ENCODE measurements around the gene PECR. TPM values are rescaled to one million over a fixed set of nuclear protein-coding genes. Genes with fewer than 3 reads are reported as not detected.

PECR gene
- total RNA-seq, 1 experiment from 2014 or later: 16.3 TPM

GRCh38 chr2:216016581-216016980 is 65.0 kb downstream of the PECR start:
- intact Hi-C loops (cut with micrococcal nuclease): no loop called here
- POLR2A ChIA-PET: no interaction called here

More at GRCh38 chr2:216016581-216016980, 65.0 kb downstream of the PECR start:
- H2AFZ ChIP-seq (ENCODE audit: low read depth, low read length, poor library complexity, severe bottlenecking): no peak overlapping the region
- RAD21 ChIA-PET (ENCODE audit: low non-redundant PET in 1 of 2, low total read pairs in 2 of 2, uncharacterized antibody in 2 of 2, unreplicated experiment in 2 of 2): no interaction called here
- BruUV-seq (replicated peaks): no TSS peak
- CTCF ChIA-PET: interaction anchor here (1.2 to 1.7 kb wide), 2 partner anchors 9 to 10 kb away, joined by 3 to 5 read pairs; no protein-coding TSS in a partner anchor
- H3K9me3 ChIP-seq (ENCODE audit: control insufficient read depth in 1 of 2, insufficient read depth in 1 of 2, low read depth in 1 of 2, low read length in 2 of 2): no peaks in the 10 kb centered on the region
- no peak overlapping the region for H3K27ac ChIP-seq (ENCODE audit: low read depth, low read length)
- DNase-seq (ENCODE audit: low read depth, low spot score) (no peak), ATAC-seq (no peak)
- no peak overlapping the region for H3K9ac ChIP-seq (ENCODE audit: low read length)
- H3K9me2 ChIP-seq (ENCODE audit: insufficient read depth): no peaks in the 10 kb centered on the region
- no peaks in the 10 kb centered on the region for H3K27me3 ChIP-seq (ENCODE audit: insufficient read depth, low read length)
- H3K4me2 ChIP-seq (ENCODE audit: low read length): no peak overlapping the region
- peaks cover 10 to 22% of the 10 kb centered on the region in 2 experiments; a peak in 3 of 4 replicates for H3K4me1 ChIP-seq (ENCODE audit: control insufficient read depth in 1 of 2, insufficient read depth in 2 of 2, low read length in 2 of 2)
- TF ChIP-seq CBX3 (IDR thresholded peaks at IDR 0.05; ENCODE audit: low read depth) (no peak), FOSL1 (IDR thresholded peaks at IDR 0.05; ENCODE audit: low read depth) (no peak), ZFX (IDR thresholded peaks at IDR 0.05) (no peak), ELF1 (IDR thresholded peaks at IDR 0.05; ENCODE audit: borderline replicate concordance, low read depth) (no peak), CEBPB (IDR thresholded peaks at IDR 0.05; ENCODE audit: low read depth) (no peak), YY1 (IDR thresholded peaks at IDR 0.05; ENCODE audit: extremely low read depth, insufficient replicate concordance, low read depth, low read length) (no peak), MAX (IDR thresholded peaks at IDR 0.05) (no peak), ZBTB33 (IDR thresholded peaks at IDR 0.05; ENCODE audit: extremely low read depth, insufficient replicate concordance, low read length) (no peak), POLR2A (IDR thresholded peaks at IDR 0.05; ENCODE audit: borderline replicate concordance, extremely low read depth, insufficient read depth, insufficient read length) (no peak), ZNF274 (IDR thresholded peaks at IDR 0.05; ENCODE audit: low read depth, low read length) (no peak), EGR1 (IDR thresholded peaks at IDR 0.05; ENCODE audit: low read depth) (no peak), POLR2AphosphoS5 (IDR thresholded peaks at IDR 0.05; ENCODE audit: low read depth, low read length) (no peak), SRF (IDR thresholded peaks at IDR 0.05; ENCODE audit: low read depth) (no peak), EZH2 (IDR thresholded peaks at IDR 0.05) (no peak), ATF3 (IDR thresholded peaks at IDR 0.05) (no peak)
- no peaks in the 10 kb centered on the region for H4K20me1 ChIP-seq (ENCODE audit: insufficient read depth)
- H3K79me2 ChIP-seq (ENCODE audit: insufficient read depth, low read length): peaks cover 13% of the 10 kb centered on the region
- H3K4me3 ChIP-seq (replicated peaks in 1 of 2; ENCODE audit: low read depth in 1 of 2, low read length in 2 of 2): no peak overlapping the region
- H3K36me3 ChIP-seq (ENCODE audit: control insufficient read depth in 1 of 2, insufficient read depth in 2 of 2, low read length in 2 of 2): no peaks in the 10 kb centered on the region
